Measurements from ENCODE around the gene RRP7A. TPM values are rescaled to one million over a fixed set of nuclear protein-coding genes. Genes with fewer than 3 reads are reported as not detected.
"Not testable (repeated sequence)": the region's sequence is repeated elsewhere in the genome, so short reads cannot be mapped to it uniquely, and the experiment has no call there.

Gene RRP7A
- total and polyA plus RNA-seq, 5 donors from 2014 or later = 29.8 to 56.0 (median 47.3) TPM

GRCh38 chr22:42508327-42508974, 11.1 kb downstream of the RRP7A start:
- not testable (repeated sequence) for ATAC-seq (ENCODE audit: low read depth in 2 of 2)

DNA sequence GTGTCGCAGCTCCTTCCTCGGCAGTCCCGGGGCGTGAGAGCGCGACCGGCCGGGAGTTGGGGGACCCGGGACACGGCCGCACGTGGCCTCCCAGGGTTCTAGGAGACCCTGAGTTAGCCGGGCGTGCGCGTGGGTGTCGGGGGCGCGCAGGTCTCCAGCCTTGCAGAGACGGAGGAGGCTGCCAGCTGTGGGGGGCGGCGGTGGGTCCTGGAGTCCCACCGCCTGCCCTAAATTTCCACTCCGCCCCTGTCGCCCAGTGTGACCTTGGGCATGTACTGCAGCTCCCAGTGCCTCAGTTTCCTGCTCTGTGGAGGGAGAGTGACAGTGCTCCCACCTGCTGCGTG, 18.8 kb downstream of the RRP7A start:
- peaks cover 0 to 2% (median 0%) of the 10 kb centered on the region in 7 donors for H3K9me3 Mint-ChIP-seq
- ATAC-seq (ENCODE audit: low read depth in 2 of 2) = no peak
- no peak overlapping the region for H3K27ac ChIP-seq (ENCODE audit: insufficient read depth, low read length, poor library complexity, severe bottlenecking)
- peak overlapping the region in 1 of 3 donors; percentile 43 for H3K27ac Mint-ChIP-seq
- no peak for DNase-seq
- peaks cover 6% of the 10 kb centered on the region for H3K4me1 ChIP-seq (ENCODE audit: control insufficient read depth, insufficient read depth, low read length, poor library complexity, severe bottlenecking)
- H3K36me3 Mint-ChIP-seq = no peaks in the 10 kb centered on the region
- H3K36me3 ChIP-seq (ENCODE audit: control insufficient read depth, insufficient read depth, low read length) = no peaks in the 10 kb centered on the region
- H3K27me3 ChIP-seq (ENCODE audit: control insufficient read depth, insufficient read depth, low read length) = no peaks in the 10 kb centered on the region
- no peaks in the 10 kb centered on the region for H3K27me3 Mint-ChIP-seq
- peak overlapping the region in 3 of 4 donors; percentile 59 to 72 (median 65) for H3K4me3 Mint-ChIP-seq
- no peak overlapping the region for H3K4me3 ChIP-seq (ENCODE audit: low read depth, low read length)
- no peaks in the 10 kb centered on the region for H3K9me3 ChIP-seq (ENCODE audit: control insufficient read depth in 2 of 2, low read length in 2 of 2)
- peaks cover 4 to 20% (median 6%) of the 10 kb centered on the region in 4 donors for H3K4me1 Mint-ChIP-seq

More at GRCh38 chr22:42508327-42508974, 11.1 kb downstream of the RRP7A start:
- H3K36me3 ChIP-seq (ENCODE audit: control insufficient read depth, insufficient read depth, low read length); H3K27ac ChIP-seq (ENCODE audit: insufficient read depth, low read length, poor library complexity, severe bottlenecking); H3K9me3 ChIP-seq (ENCODE audit: control insufficient read depth in 2 of 2, low read length in 2 of 2); H3K27me3 Mint-ChIP-seq; H3K36me3 Mint-ChIP-seq; H3K27me3 ChIP-seq (ENCODE audit: control insufficient read depth, insufficient read depth, low read length); DNase-seq; H3K9me3 Mint-ChIP-seq; H3K4me3 Mint-ChIP-seq; H3K4me1 Mint-ChIP-seq; H3K4me3 ChIP-seq (ENCODE audit: low read depth, low read length); H3K4me1 ChIP-seq (ENCODE audit: control insufficient read depth, insufficient read depth, low read length, poor library complexity, severe bottlenecking): not testable (repeated sequence)
- peak overlapping the region in 2 of 3 donors; percentile 55 to 69 for H3K27ac Mint-ChIP-seq

DNA sequence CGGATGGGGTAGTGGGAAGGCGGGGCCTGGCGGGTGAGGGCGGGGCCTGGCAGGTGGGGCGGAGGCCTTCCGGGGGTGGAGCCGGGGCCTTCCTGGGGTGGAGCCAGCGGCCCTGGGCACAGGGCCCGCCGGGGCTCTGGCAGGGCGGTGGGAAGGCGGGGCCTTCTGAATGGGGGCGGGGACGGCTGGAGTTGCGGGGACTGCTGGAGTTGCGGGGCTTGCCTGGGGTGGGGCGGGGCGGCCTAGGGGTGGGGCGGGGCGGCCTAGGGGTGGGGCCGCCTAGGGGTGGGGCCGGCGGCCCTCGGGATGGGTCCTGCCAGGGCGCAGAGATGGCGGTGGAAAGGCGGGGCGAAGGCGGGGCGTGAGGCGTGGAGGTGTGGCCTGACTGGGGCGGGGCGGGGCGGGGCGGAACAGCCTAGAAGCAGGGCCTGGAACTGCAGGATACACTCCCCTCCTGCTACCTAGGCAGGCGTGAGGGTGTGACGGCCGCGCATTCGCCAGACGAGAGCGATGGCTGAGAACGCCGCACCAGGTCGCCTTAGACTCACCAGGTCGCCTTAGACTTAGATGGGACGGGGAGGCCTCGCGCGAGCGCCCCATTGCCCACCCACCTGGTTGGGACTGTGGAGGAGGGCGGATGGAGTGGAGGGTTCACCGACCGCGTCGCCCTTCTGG, 19.3 kb downstream of the RRP7A start:
- Histone ChIP-seq H3K27ac (ENCODE audit: insufficient read depth, low read length, poor library complexity, severe bottlenecking) (no peak overlapping the region), H3K36me3 (ENCODE audit: control insufficient read depth, insufficient read depth, low read length) (no peaks in the 10 kb centered on the region), H3K9me3 (ENCODE audit: control insufficient read depth in 2 of 2, low read length in 2 of 2) (no peaks in the 10 kb centered on the region), H3K4me1 (ENCODE audit: control insufficient read depth, insufficient read depth, low read length, poor library complexity, severe bottlenecking) (peaks cover 6% of the 10 kb centered on the region), H3K27me3 (ENCODE audit: control insufficient read depth, insufficient read depth, low read length) (no peaks in the 10 kb centered on the region), H3K4me3 (ENCODE audit: low read depth, low read length) (no peak overlapping the region)
- peak; percentile 76 to 89 (median 81) for DNase-seq
- peaks cover 0 to 2% (median 0%) of the 10 kb centered on the region in 7 donors for H3K9me3 Mint-ChIP-seq
- peak overlapping the region in 2 of 3 donors; percentile 43 to 73 for H3K27ac Mint-ChIP-seq
- no peaks in the 10 kb centered on the region for H3K36me3 Mint-ChIP-seq
- peak; percentile 83 to 88 for ATAC-seq (ENCODE audit: low read depth in 2 of 2)
- H3K4me1 Mint-ChIP-seq = peaks cover 4 to 20% (median 6%) of the 10 kb centered on the region in 4 donors
- H3K27me3 Mint-ChIP-seq = no peaks in the 10 kb centered on the region
- H3K4me3 Mint-ChIP-seq = peak overlapping the region in 3 of 4 donors; percentile 65 to 76 (median 72)

GRCh38 chr22:42499773-42500160, 19.8 kb downstream of the RRP7A start:
- Mint-ChIP-seq H3K4me1 (peaks cover 4 to 20% (median 6%) of the 10 kb centered on the region in 4 donors), H3K4me3 (peak overlapping the region in 3 of 4 donors; percentile 50 to 65 (median 57))
- H3K27me3 ChIP-seq (ENCODE audit: control insufficient read depth, insufficient read depth, low read length); ATAC-seq (ENCODE audit: low read depth in 2 of 2); H3K36me3 Mint-ChIP-seq; H3K36me3 ChIP-seq (ENCODE audit: control insufficient read depth, insufficient read depth, low read length); H3K9me3 ChIP-seq (ENCODE audit: control insufficient read depth in 2 of 2, low read length in 2 of 2); H3K27ac ChIP-seq (ENCODE audit: insufficient read depth, low read length, poor library complexity, severe bottlenecking); H3K27ac Mint-ChIP-seq; H3K27me3 Mint-ChIP-seq; H3K4me3 ChIP-seq (ENCODE audit: low read depth, low read length); DNase-seq; H3K4me1 ChIP-seq (ENCODE audit: control insufficient read depth, insufficient read depth, low read length, poor library complexity, severe bottlenecking); H3K9me3 Mint-ChIP-seq: not testable (repeated sequence)

DNA sequence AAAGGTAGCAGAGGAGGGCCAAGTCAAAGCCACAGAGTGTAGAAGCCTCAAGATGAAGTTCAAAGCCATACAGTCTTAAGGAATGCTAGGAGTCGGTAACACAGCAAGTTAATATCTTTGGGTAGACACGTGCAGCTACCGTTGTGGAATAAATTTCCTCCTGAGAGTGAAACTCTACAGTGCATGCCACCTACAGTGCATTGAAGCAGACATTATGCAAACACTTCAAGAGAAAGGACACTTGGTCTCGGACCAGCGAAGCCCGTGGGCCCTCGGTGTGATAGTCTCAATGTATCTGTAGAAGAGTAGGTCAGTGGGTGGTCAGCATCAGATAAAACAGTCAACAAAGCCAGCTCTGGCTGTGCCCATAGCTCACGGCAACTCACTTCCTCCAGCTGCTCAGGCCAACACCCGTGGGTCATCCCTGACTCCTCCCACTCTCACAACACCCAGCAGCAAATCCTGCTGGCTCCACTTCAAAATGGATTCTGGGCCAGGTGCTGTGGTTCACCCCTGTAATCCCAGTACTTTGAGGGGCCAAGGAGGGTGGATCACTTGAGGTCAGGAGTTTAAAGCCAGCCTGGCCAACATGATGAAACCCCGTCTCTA, 24.0 kb downstream of the RRP7A start:
- DNase-seq; H3K36me3 Mint-ChIP-seq; H3K9me3 ChIP-seq (ENCODE audit: control insufficient read depth in 2 of 2, low read length in 2 of 2); H3K36me3 ChIP-seq (ENCODE audit: control insufficient read depth, insufficient read depth, low read length); H3K9me3 Mint-ChIP-seq; H3K27ac Mint-ChIP-seq; H3K4me3 ChIP-seq (ENCODE audit: low read depth, low read length); H3K4me1 ChIP-seq (ENCODE audit: control insufficient read depth, insufficient read depth, low read length, poor library complexity, severe bottlenecking); H3K27ac ChIP-seq (ENCODE audit: insufficient read depth, low read length, poor library complexity, severe bottlenecking); H3K4me3 Mint-ChIP-seq; H3K27me3 Mint-ChIP-seq; H3K27me3 ChIP-seq (ENCODE audit: control insufficient read depth, insufficient read depth, low read length); ATAC-seq (ENCODE audit: low read depth in 2 of 2): not testable (repeated sequence)
- H3K4me1 Mint-ChIP-seq = peaks cover 5 to 17% (median 6%) of the 10 kb centered on the region in 4 donors

GRCh38 chr22:42493393-42493792, 26.2 kb downstream of the RRP7A start:
- H3K36me3 ChIP-seq (ENCODE audit: control insufficient read depth, insufficient read depth, low read length) = no peaks in the 10 kb centered on the region
- Mint-ChIP-seq H3K36me3 (no peaks in the 10 kb centered on the region), H3K9me3 (peaks cover 0 to 2% (median 0%) of the 10 kb centered on the region in 7 donors), H3K27ac (no peak overlapping the region), H3K27me3 (peaks cover 16% of the 10 kb centered on the region), H3K4me3 (no peak overlapping the region), H3K4me1 (peaks cover 0 to 5% (median 3%) of the 10 kb centered on the region in 4 donors)
- ATAC-seq (ENCODE audit: low read depth in 2 of 2) (no peak), DNase-seq (no peak)
- no peaks in the 10 kb centered on the region for H3K4me1 ChIP-seq (ENCODE audit: control insufficient read depth, insufficient read depth, low read length, poor library complexity, severe bottlenecking)
- H3K27me3 ChIP-seq (ENCODE audit: control insufficient read depth, insufficient read depth, low read length) = no peaks in the 10 kb centered on the region
- no peaks in the 10 kb centered on the region for H3K9me3 ChIP-seq (ENCODE audit: control insufficient read depth in 2 of 2, low read length in 2 of 2)
- H3K27ac ChIP-seq (ENCODE audit: insufficient read depth, low read length, poor library complexity, severe bottlenecking) = no peak overlapping the region
- H3K4me3 ChIP-seq (ENCODE audit: low read depth, low read length) = no peak overlapping the region

DNA sequence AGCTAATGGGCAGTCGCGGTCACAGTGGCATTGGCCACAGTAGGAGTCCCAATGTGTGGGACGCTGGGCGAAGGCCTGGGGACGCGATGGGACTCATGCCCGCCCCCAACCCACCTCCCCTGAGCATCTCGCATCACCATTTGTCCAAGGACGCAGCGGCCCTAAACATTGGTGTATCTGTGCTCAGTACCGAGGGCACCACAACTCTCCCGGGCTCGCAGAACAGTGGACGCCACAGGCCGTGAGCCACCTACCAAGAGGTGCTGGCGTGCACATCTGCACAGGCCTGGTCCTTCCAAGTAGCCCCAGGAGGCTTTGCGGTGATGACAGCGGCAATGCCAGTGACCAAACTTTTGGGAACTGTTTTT, 27.3 kb downstream of the RRP7A start:
- H3K36me3 Mint-ChIP-seq = no peaks in the 10 kb centered on the region
- no peaks in the 10 kb centered on the region for H3K9me3 ChIP-seq (ENCODE audit: control insufficient read depth in 2 of 2, low read length in 2 of 2)
- H3K4me3 ChIP-seq (ENCODE audit: low read depth, low read length) = no peak overlapping the region
- H3K27ac ChIP-seq (ENCODE audit: insufficient read depth, low read length, poor library complexity, severe bottlenecking) = no peak overlapping the region
- peaks cover 0 to 2% (median under 1%) of the 10 kb centered on the region in 4 donors for H3K4me1 Mint-ChIP-seq
- no peak overlapping the region for H3K4me3 Mint-ChIP-seq
- no peaks in the 10 kb centered on the region for H3K36me3 ChIP-seq (ENCODE audit: control insufficient read depth, insufficient read depth, low read length)
- H3K27ac Mint-ChIP-seq = no peak overlapping the region
- H3K9me3 Mint-ChIP-seq = peaks cover 0 to 2% (median 0%) of the 10 kb centered on the region in 7 donors
- DNase-seq = no peak
- ATAC-seq (ENCODE audit: low read depth in 2 of 2) = no peak
- no peaks in the 10 kb centered on the region for H3K4me1 ChIP-seq (ENCODE audit: control insufficient read depth, insufficient read depth, low read length, poor library complexity, severe bottlenecking)
- H3K27me3 ChIP-seq (ENCODE audit: control insufficient read depth, insufficient read depth, low read length) = no peaks in the 10 kb centered on the region
- peaks cover 16% of the 10 kb centered on the region for H3K27me3 Mint-ChIP-seq
